AG04450 (cell line): ENCODE measurements around the gene DYNC1H1. TPM values are rescaled to one million over a fixed set of nuclear protein-coding genes. Genes with fewer than 3 reads are reported as not detected.

Source experiments
- CTCF ChIA-PET: fragments of 300-600, 350-600 bp; formaldehyde crosslinking; extraction: SDS; loops from one replicate; lab custom pipeline; 2022; ENCODE audit warnings: antibody characterized with exemption, inconsistent platforms; lab: Charles Lee
- POLR2A ChIA-PET: fragments of 350-600 bp; formaldehyde crosslinking; extraction: SDS; loops from one replicate; lab custom pipeline; 2021; ENCODE audit warnings: antibody characterized with exemption, inconsistent platforms; lab: Yijun Ruan, JAX
- DNase-seq: peaks from one replicate; pipeline ENCODE4 v3.0.0-alpha.2; 2011; ENCODE audit warnings: low read depth, low spot score
- H3K27ac ChIP-seq: one replicate; pipeline ENCODE4 v1.5.1; 2012; ENCODE audit warnings: low read depth, low read length, control low read depth
- H3K27me3 ChIP-seq: one replicate; pipeline ENCODE4 v1.6.0; 2012; ENCODE audit warnings: low read length; ENCODE audit not compliant: control insufficient read depth, insufficient read depth
- H3K4me3 ChIP-seq: 2 replicates; pipeline ENCODE4 v1.5.1; 2011; ENCODE audit warnings: mild to moderate bottlenecking, low read depth, low read length, control low read depth
- H3K9me3 ChIP-seq: 2 replicates; pipeline ENCODE4 v1.5.1; 2012; ENCODE audit warnings: low read length; ENCODE audit not compliant: control insufficient read depth, insufficient read depth
- polyA minus RNA-seq: library from RNA; depleted of rRNA, polyadenylated mRNA; stranded (reverse); fragments of >200 nt; gene quantifications from 2 replicates; pipeline ENCODE4 v1.2.3, GENCODE V29; 2011; rRNA and poly(A)+ RNA removed
- polyA plus RNA-seq: library from polyadenylated mRNA; depleted of rRNA; stranded (reverse); fragments of >200 nt; gene quantifications from 2 replicates; pipeline ENCODE4 v1.2.3, GENCODE V29; 2011; rRNA removed
- TF ChIP-seq, protein P1 (sequence below): IDR thresholded peaks from 2 replicates; pipeline ENCODE4 v1.5.1; 2011; ENCODE audit warnings: low read depth, low read length, control low read depth, inconsistent platforms

Gene DYNC1H1
- polyA plus RNA-seq (189 and 300 TPM in 2 replicates), polyA minus RNA-seq (792 and 915 TPM in 2 replicates)

DNA sequence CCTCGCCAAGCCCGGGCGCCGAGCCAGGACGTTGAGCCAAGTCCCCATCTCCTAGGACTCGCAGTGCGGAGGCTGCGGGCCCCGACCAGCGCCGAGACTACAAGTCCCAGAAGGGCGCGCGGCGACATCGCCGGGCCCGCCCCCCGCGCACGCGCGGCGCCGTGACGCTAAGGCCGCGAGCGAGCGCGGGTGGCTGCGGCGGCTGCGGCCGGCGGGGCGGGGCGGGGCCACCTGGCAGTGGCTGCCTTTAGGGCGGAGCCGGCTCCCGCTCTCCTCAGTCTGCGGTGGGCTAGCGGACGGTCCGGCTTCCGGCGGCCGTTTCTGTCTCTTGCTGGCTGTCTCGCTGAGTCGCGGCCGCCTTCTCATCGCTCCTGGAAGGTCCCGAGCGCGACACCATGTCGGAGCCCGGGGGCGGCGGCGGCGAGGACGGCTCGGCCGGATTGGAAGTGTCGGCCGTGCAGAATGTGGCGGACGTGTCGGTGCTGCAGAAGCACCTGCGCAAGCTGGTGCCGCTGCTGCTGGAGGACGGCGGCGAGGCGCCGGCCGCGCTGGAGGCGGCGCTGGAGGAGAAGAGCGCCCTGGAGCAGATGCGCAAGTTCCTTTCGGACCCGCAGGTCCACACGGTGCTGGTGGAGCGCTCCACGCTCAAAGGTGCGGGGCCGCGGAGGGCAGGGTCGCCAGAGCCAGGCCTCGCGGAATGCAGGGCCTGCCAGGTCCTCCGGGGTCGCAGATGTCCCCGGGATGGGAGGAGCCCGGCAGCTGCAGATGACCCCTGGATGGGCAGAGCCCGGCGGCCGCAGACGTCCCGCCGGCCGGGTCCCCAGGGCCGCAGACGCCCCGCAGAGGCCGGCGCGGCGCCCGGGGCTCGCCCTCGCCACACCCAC lies at the start of gene DYNC1H1:
Gene DYNC1H1 (plus strand): TSS at position 277 of the 884 bp plus-strand sequence. CDS start 119 bp downstream, at position 396.
- Histone ChIP-seq H3K27me3 (no peaks in the 10 kb centered on the region), H3K9me3 (no peaks in the 10 kb centered on the region; the same call in 1 of the 2 replicates), H3K27ac (peak within 1 kb of the TSS; percentile 65), H3K4me3 (peak within 1 kb of the TSS; percentile 92)
- DNase-seq: peak; percentile 83
- POLR2A ChIA-PET: no interaction called here
- TF ChIP-seq, protein P1, sequence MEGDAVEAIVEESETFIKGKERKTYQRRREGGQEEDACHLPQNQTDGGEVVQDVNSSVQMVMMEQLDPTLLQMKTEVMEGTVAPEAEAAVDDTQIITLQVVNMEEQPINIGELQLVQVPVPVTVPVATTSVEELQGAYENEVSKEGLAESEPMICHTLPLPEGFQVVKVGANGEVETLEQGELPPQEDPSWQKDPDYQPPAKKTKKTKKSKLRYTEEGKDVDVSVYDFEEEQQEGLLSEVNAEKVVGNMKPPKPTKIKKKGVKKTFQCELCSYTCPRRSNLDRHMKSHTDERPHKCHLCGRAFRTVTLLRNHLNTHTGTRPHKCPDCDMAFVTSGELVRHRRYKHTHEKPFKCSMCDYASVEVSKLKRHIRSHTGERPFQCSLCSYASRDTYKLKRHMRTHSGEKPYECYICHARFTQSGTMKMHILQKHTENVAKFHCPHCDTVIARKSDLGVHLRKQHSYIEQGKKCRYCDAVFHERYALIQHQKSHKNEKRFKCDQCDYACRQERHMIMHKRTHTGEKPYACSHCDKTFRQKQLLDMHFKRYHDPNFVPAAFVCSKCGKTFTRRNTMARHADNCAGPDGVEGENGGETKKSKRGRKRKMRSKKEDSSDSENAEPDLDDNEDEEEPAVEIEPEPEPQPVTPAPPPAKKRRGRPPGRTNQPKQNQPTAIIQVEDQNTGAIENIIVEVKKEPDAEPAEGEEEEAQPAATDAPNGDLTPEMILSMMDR: no peak
- CTCF ChIA-PET: no interaction called here

DNA sequence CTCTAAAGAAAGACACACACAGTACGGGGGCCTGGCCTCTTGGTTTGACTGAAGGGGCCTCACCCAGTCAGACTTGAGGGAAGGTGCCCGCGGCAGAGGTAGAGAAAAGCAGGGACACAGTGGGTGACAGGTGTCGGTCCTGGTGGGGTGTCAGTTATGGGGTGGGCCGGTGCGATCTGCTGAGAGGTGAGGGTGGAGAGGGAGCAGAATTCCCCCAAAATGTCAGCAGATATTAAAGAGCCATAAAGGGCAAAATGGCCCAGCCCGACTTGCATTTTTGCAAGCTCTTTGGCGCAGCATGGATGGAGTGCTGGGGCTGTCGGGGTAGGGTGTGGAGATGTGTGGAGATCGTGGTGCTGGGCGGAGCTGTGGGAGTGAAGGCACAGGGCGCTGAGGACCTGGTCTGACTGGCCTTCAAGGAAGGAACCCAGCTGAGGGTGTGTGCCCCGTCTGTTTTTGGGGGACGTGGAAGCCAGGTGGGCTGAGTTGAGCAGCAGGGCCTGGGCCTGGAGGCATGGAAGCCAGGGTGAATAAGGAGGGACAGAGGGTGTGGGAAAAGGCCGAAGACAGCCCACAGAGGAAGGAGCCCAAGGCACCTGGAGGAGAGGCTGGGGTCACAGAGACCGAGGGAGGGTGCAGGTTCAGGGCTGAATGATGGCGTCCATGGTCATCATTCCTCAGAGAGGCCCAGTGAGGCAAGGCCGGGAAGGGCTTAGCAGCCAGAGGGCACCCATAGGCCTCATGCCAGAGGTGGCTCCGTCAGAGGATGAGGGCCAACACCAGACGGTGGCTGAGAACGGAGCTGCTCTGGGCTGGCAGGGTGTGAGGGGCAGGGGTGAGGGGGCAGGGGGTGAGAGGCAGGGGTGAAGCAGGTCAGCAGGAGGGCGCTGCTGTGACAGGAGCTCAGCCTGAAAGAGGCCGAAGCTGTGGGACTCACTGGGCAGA lies 48.2 kb upstream of the DYNC1H1 start:
- Histone ChIP-seq H3K9me3 (no peaks in the 10 kb centered on the region), H3K4me3 (no peak overlapping the region), H3K27ac (no peak overlapping the region), H3K27me3 (no peaks in the 10 kb centered on the region)
- ChIA-PET CTCF (interaction anchor here (3.4 kb wide), 1 partner anchor 145 kb away, joined by 14 read pairs; no protein-coding TSS in a partner anchor), POLR2A (no interaction called here)
- TF ChIP-seq, protein P1: no peak
- DNase-seq: no peak

DNA sequence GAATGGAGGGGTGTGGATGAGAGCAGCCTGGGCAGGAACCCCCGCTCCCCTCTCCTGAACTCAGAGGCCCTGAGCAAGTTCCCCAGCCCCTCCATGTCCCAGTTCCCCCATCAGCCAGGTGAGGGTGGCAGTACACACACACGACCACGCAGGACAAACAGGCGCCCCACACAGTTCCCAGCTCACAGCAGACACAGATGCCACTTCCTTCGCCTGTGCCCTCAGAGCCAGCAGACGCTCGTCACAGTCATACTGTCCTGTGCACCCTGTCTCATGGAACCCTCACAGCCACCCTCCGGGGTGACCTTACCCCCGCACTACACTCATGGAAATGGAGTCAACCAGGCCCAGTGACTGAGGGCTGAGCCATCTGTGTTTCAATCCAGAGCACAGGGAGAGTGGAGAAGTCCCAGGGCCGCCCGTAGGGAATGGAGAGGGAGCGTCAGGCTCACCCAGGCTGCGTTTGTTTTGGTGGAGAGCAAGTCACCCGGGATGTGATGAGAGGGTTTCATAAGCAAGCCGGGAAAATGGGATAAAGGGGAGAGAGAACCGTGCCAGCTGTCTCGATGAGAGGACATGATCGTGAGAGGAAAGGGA lies 47.5 kb upstream of the DYNC1H1 start:
- TF ChIP-seq, protein P1: no peak
- Histone ChIP-seq H3K4me3 (no peak overlapping the region), H3K27me3 (no peaks in the 10 kb centered on the region), H3K27ac (peak overlapping the region; percentile 11), H3K9me3 (no peaks in the 10 kb centered on the region)
- CTCF ChIA-PET: interaction anchor here (3.4 kb wide), 1 partner anchor 146 kb away, joined by 14 read pairs; no protein-coding TSS in a partner anchor
- no peak for DNase-seq
- POLR2A ChIA-PET: no interaction called here

DNA sequence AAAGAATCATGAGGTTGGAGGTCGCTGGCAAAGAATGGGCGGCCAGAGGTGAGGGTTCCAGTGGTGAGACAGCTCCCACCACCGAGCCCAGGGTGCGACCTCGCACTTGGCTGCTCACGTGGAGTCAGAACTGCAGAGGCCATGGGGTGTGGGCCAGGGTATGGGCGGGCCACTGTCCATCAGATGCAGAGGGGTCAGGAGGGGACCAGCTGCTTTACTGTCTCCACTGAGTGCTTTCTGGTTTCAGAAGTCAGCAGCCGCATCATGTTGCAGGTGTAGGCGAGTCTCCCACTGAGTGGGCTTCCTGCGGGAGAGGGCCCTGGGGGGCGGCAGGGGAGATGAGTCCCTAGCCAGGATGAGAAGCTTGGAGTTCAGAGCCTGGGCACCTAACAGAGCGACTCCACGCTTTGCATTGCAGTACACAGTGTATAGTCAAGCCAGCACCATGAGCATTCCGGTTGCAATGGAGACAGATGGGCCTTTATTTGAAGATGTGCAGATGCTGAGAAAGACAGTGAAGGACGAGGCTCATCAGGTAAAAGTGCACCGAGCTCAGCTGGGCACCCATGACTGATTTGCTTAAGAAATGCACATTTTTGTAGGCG lies 46.9 kb upstream of the DYNC1H1 start:
- TF ChIP-seq, protein P1: no peak
- Histone ChIP-seq H3K4me3 (no peak overlapping the region), H3K9me3 (no peaks in the 10 kb centered on the region), H3K27me3 (no peaks in the 10 kb centered on the region), H3K27ac (peak overlapping the region; percentile 21)
- ChIA-PET POLR2A (no interaction called here), CTCF (interaction anchor here (3.4 kb wide), 1 partner anchor 147 kb away, joined by 14 read pairs; no protein-coding TSS in a partner anchor)
- no peak for DNase-seq
